SU-DHL-6 (cell line): ENCODE results near the gene APOC4.

Experiments
- EZH2phosphoT487 ChIP-seq: fragments of 200-600 bp; sonication (generic), shearing (Covaris generic); conservative IDR thresholded peaks from 2 replicates; pipeline ENCODE4 v1.6.1; 2018; ENCODE audit warnings: mild to moderate bottlenecking, antibody characterized with exemption, low read length, moderate library complexity, mixed read lengths
- TF ChIP-seq, protein P1 (sequence below): fragments of 200-600 bp; sonication (generic); IDR thresholded peaks from one replicate; pipeline ENCODE4 v1.5.1; 2017; ENCODE audit warnings: antibody characterized with exemption, mild to moderate bottlenecking, low read length, moderate library complexity; ENCODE audit not compliant: insufficient read depth, poor library complexity, severe bottlenecking

DNA sequence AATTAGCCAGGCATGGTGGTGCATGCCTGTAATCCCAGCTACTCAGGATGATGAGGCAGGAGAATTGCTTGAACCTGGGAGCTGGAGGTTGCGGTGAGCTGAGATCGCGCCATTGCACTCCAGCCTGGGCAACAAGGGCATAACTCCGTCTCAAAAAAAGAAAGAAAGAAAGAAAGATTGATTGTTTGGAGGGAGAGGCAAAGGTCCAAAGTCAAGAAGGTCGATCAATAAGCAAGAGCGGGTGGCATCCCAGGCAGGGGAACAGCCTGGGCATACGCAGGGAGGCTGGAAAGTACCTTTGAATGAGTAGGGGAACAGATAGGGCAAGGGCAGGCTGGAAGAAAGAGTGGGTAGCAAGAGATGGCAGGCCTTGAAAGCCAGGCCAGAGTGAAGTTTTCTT is 11.9 kb upstream of the APOC4 start:
- TF ChIP-seq, protein P1, sequence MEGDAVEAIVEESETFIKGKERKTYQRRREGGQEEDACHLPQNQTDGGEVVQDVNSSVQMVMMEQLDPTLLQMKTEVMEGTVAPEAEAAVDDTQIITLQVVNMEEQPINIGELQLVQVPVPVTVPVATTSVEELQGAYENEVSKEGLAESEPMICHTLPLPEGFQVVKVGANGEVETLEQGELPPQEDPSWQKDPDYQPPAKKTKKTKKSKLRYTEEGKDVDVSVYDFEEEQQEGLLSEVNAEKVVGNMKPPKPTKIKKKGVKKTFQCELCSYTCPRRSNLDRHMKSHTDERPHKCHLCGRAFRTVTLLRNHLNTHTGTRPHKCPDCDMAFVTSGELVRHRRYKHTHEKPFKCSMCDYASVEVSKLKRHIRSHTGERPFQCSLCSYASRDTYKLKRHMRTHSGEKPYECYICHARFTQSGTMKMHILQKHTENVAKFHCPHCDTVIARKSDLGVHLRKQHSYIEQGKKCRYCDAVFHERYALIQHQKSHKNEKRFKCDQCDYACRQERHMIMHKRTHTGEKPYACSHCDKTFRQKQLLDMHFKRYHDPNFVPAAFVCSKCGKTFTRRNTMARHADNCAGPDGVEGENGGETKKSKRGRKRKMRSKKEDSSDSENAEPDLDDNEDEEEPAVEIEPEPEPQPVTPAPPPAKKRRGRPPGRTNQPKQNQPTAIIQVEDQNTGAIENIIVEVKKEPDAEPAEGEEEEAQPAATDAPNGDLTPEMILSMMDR = no peak
- TF ChIP-seq EZH2phosphoT487 = no peak
